Fibroblast of villous mesenchyme (primary cell): ENCODE measurements around the gene SLC35B1. TPM values are rescaled to one million over a fixed set of nuclear protein-coding genes. Genes with fewer than 3 reads are reported as not detected.
"Not testable (repeated sequence)": the region's sequence is repeated elsewhere in the genome, so short reads cannot be mapped to it uniquely, and the experiment has no call there.

Source experiments
- DNase-seq: peaks from one replicate; pipeline ENCODE4 v3.0.0-alpha.2; 2010; ENCODE audit warnings: low read depth
- H3K4me3 ChIP-seq: 2 replicates; pipeline ENCODE4 v1.5.1; 2011; ENCODE audit warnings: low read depth, mild to moderate bottlenecking, low read length
- CTCF ChIP-seq: IDR thresholded peaks from 2 replicates; pipeline ENCODE4 v1.5.1; 2012; ENCODE audit warnings: low read depth, mild to moderate bottlenecking, low read length; ENCODE audit not compliant: insufficient read depth
- total RNA-seq: library from RNA; depleted of rRNA; stranded (reverse); fragments of >200 nt; gene quantifications from 2 replicates; pipeline ENCODE4 v1.2.3, GENCODE V29; 2012

The SLC35B1 gene
- total RNA-seq, 1 donor = 61.3 TPM

- no peak for DNase-seq
- no peak for TF ChIP-seq CTCF
- no peak overlapping the region for H3K4me3 ChIP-seq
Observed at GRCh38 chr17:49725452-49726130, 17.8 kb upstream of the SLC35B1 start.

GRCh38 chr17:49724552-49724951, 16.8 kb upstream of the SLC35B1 start:
- H3K4me3 ChIP-seq, DNase-seq: not testable (repeated sequence)

- TF ChIP-seq CTCF = no peak
- H3K4me3 ChIP-seq = no peak overlapping the region
Observed at GRCh38 chr17:49723423-49723822, 15.7 kb upstream of the SLC35B1 start.

GRCh38 chr17:49722066-49722465, 14.3 kb upstream of the SLC35B1 start:
- TF ChIP-seq CTCF = no peak
- H3K4me3 ChIP-seq = no peak overlapping the region
- DNase-seq = no peak

More at GRCh38 chr17:49723423-49723822, 15.7 kb upstream of the SLC35B1 start:
- DNase-seq = peak; percentile 71

- no peak overlapping the region for H3K4me3 ChIP-seq
- TF ChIP-seq CTCF = no peak
- DNase-seq = no peak
Observed at GRCh38 chr17:49717371-49717861, 9.7 kb upstream of the SLC35B1 start.

- DNase-seq = no peak
Observed at GRCh38 chr17:49716668-49717364, 9.1 kb upstream of the SLC35B1 start.

More at GRCh38 chr17:49716668-49717364, 9.1 kb upstream of the SLC35B1 start:
- TF ChIP-seq CTCF = no peak
- no peak overlapping the region for H3K4me3 ChIP-seq
